Astrocyte (in vitro differentiated cells and primary cell): ENCODE measurements around the gene CPOX.

Source experiments
- CTCF ChIP-seq: IDR thresholded peaks from 2 replicates; pipeline ENCODE4 v1.5.1; 2011; ENCODE audit warnings: low read depth, mild to moderate bottlenecking, inconsistent platforms, low read length, moderate library complexity; ENCODE audit not compliant: insufficient read depth
- EZH2 ChIP-seq: IDR thresholded peaks from 2 replicates; pipeline ENCODE4 v1.6.1; 2012; ENCODE audit warnings: mild to moderate bottlenecking, low read length, inconsistent platforms; ENCODE audit not compliant: insufficient read depth

GRCh38 chr3:98541695-98542094 lies 51.7 kb downstream of the CPOX start:
- TF ChIP-seq CTCF (no peak), EZH2 (no peak)
